DMS153 treated with DMSO at 0.1 percent for 48 hours (cell line): ENCODE measurements around the gene ANKS1A.
A peak's percentile ranks its signal among the peaks of the same experiment; 100 is the strongest.
"Not testable (repeated sequence)": the region's sequence is repeated elsewhere in the genome, so short reads cannot be mapped to it uniquely, and the experiment has no call there.

ENCODE experiments used
- DNase-seq: peaks from one replicate; lab custom pipeline; 2025; ENCODE audit not compliant: unreplicated experiment; lab: John Stamatoyannopoulos, UW

ANKS1A gene

GRCh38 chr6:35093118-35093445, 204.0 kb downstream of the ANKS1A start:
- DNase-seq: no peak

GRCh38 chr6:35093783-35094182, 204.7 kb downstream of the ANKS1A start:
- no peak for DNase-seq

- DNase-seq: no peak
Observed at GRCh38 chr6:35094183-35094582, 205.1 kb downstream of the ANKS1A start.

GRCh38 chr6:35096129-35096862, 207.2 kb downstream of the ANKS1A start:
- DNase-seq: peak; percentile 37

- DNase-seq: no peak
Observed at GRCh38 chr6:35099116-35099515, 210.1 kb downstream of the ANKS1A start.

- no peak for DNase-seq
Observed at GRCh38 chr6:35105078-35105477, 216.0 kb downstream of the ANKS1A start.

- DNase-seq: not testable (repeated sequence)
Observed at GRCh38 chr6:35106061-35106460, 217.0 kb downstream of the ANKS1A start.

- DNase-seq: not testable (repeated sequence)
Observed at GRCh38 chr6:35107208-35107607, 218.2 kb downstream of the ANKS1A start.

- not testable (repeated sequence) for DNase-seq
Observed at GRCh38 chr6:35107761-35108160, 218.7 kb downstream of the ANKS1A start.

GRCh38 chr6:35108309-35108885, 219.3 kb downstream of the ANKS1A start:
- no peak for DNase-seq

- no peak for DNase-seq
Observed at GRCh38 chr6:35120746-35121145, 231.7 kb downstream of the ANKS1A start.

GRCh38 chr6:35124356-35124755, 235.3 kb downstream of the ANKS1A start:
- no peak for DNase-seq

- DNase-seq: no peak
Observed at GRCh38 chr6:35128042-35128441, 239.0 kb downstream of the ANKS1A start.

GRCh38 chr6:35128496-35128895, 239.4 kb downstream of the ANKS1A start:
- DNase-seq: no peak

- DNase-seq: no peak
Observed at GRCh38 chr6:35136185-35136584, 247.1 kb downstream of the ANKS1A start.

- not testable (repeated sequence) for DNase-seq
Observed at GRCh38 chr6:35138191-35138590, 249.1 kb downstream of the ANKS1A start.

GRCh38 chr6:35139470-35139869, 250.4 kb downstream of the ANKS1A start:
- no peak for DNase-seq

- peak; percentile 55 for DNase-seq
Observed at GRCh38 chr6:35139924-35140638, 251.0 kb downstream of the ANKS1A start.

GRCh38 chr6:35140639-35141006, 251.6 kb downstream of the ANKS1A start:
- DNase-seq: no peak
